HepG2 (cell line): ENCODE measurements around the gene COX18. TPM values are rescaled to one million over a fixed set of nuclear protein-coding genes. Genes with fewer than 3 reads are reported as not detected.

Experiments used
- ATAC-seq: fragments of 200-7000 bp; cut with Tn5 transposase; 3 replicates; pipeline ENCODE4 v1.9.1; 2020; ENCODE audit warnings: mild to moderate bottlenecking, moderate library complexity
- BruUV-seq: library from RNA; stranded (reverse); fragments of 400-500 nt; replicated peaks from 2 replicates; lab custom pipeline; 2021; lab: Mats Ljungman, UMichigan
- CTCF ChIA-PET: fragments of 300-600 bp; formaldehyde crosslinking; extraction: SDS; loops from one replicate; lab custom pipeline; 2021; ENCODE audit warnings: low total read pairs, inconsistent platforms, low intra/inter-chr PET ratio; lab: Yijun Ruan, JAX
- POLR2A ChIA-PET: fragments of 350-600 bp; sonication (Branson Sonifier 250); formaldehyde crosslinking; loops from one replicate; lab custom pipeline; 2020; ENCODE audit warnings: antibody characterized with exemption, inconsistent platforms; lab: Yijun Ruan, JAX
- DNase-seq: peaks from one replicate; pipeline ENCODE4 v3.0.0-alpha.2; 2015; ENCODE audit warnings: low spot score
- FAIRE-seq: peaks from 3 replicates; lab custom pipeline; 2011; peaks lifted over from hg19 to GRCh38; lab: Jason Lieb, UNC
- H2AFZ ChIP-seq: one replicate; pipeline ENCODE4 v1.6.1; 2011; ENCODE audit warnings: low read length, inconsistent platforms
- H3K27ac ChIP-seq: fragments of 300-600 bp; 3 replicates; pipeline ENCODE4 v1.8.0; 2011; ENCODE audit warnings: mixed run types, mild to moderate bottlenecking, mixed read lengths, low read length, inconsistent platforms; ENCODE audit not compliant: insufficient read depth; ENCODE audit errors: extremely low read length
- H3K27me3 ChIP-seq, 2 experiments: fragments of 200-600 bp in 1 of 2; 2 replicates in 1 of 2; 3 replicates in 1 of 2; pipeline versions ENCODE4 v1.6.0 to v1.8.0; 2011; ENCODE audit warnings: low read length in 2 of 2, mild to moderate bottlenecking in 2 of 2, moderate library complexity in 2 of 2, inconsistent platforms in 1 of 2; ENCODE audit not compliant: insufficient read depth in 2 of 2, control insufficient read depth in 1 of 2
- H3K36me3 ChIP-seq, 2 experiments: fragments of 200-600 bp in 1 of 2; replicated peaks in 1 of 2; 2 replicates in 1 of 2; 3 replicates in 1 of 2; pipeline versions ENCODE4 v1.5.1 to v1.8.0; 2011; ENCODE audit warnings: low read length in 2 of 2, inconsistent platforms in 1 of 2; ENCODE audit not compliant: insufficient read depth in 2 of 2, control insufficient read depth in 1 of 2
- H3K4me1 ChIP-seq: 2 replicates; pipeline ENCODE4 v1.5.1; 2012; ENCODE audit warnings: low read length, inconsistent platforms; ENCODE audit not compliant: insufficient read depth
- H3K4me2 ChIP-seq: 2 replicates; pipeline ENCODE4 v1.6.0; 2011; ENCODE audit warnings: low read depth, low read length, inconsistent platforms
- H3K4me3 ChIP-seq, 3 experiments: fragments of 200-600 bp in 1 of 3; sonication (generic), shearing (Covaris generic) in 1 of 3; replicated peaks in 1 of 3; 2 replicates each; pipeline ENCODE4 v1.5.1; 2011 to 2016; ENCODE audit warnings: low read length in 3 of 3, inconsistent platforms in 2 of 3, low read depth in 2 of 3, mild to moderate bottlenecking in 2 of 3, control low read depth in 1 of 3, mixed read lengths in 1 of 3; ENCODE audit not compliant: insufficient read depth in 1 of 3
- H3K79me2 ChIP-seq: one replicate; pipeline ENCODE4 v1.6.1; 2011; ENCODE audit warnings: low read length, inconsistent platforms; ENCODE audit not compliant: insufficient read depth
- H3K9ac ChIP-seq: 2 replicates; pipeline ENCODE4 v1.6.0; 2011; ENCODE audit warnings: mild to moderate bottlenecking, low read depth, low read length, inconsistent platforms; ENCODE audit not compliant: insufficient read depth
- H3K9me3 ChIP-seq: 2 replicates; pipeline ENCODE4 v1.5.1; 2012; ENCODE audit warnings: mild to moderate bottlenecking, low read length
- H4K20me1 ChIP-seq: 2 replicates; pipeline ENCODE4 v1.6.0; 2011; ENCODE audit warnings: inconsistent platforms, mild to moderate bottlenecking, low read length, moderate library complexity; ENCODE audit not compliant: insufficient read depth
- BCL3 ChIP-seq: sonication (generic); formaldehyde crosslinking; IDR thresholded peaks from 2 replicates; pipeline ENCODE4 v1.5.1; 2020; ENCODE audit warnings: mild to moderate bottlenecking, missing genetic modification reagents, moderate library complexity
- GABPB1 ChIP-seq: IDR thresholded peaks from 2 replicates; pipeline ENCODE4 v1.6.1; 2016; ENCODE audit warnings: mild to moderate bottlenecking, missing genetic modification reagents, moderate library complexity, missing compliant biosample characterization
- MED13 ChIP-seq: sonication (generic); formaldehyde crosslinking; IDR thresholded peaks from 2 replicates; pipeline ENCODE4 v1.5.0; 2020; ENCODE audit warnings: missing genetic modification reagents
- PAF1 ChIP-seq: IDR thresholded peaks from 2 replicates; pipeline ENCODE4 v1.6.1; 2016; ENCODE audit warnings: missing genetic modification reagents, missing compliant biosample characterization
- PAXIP1 ChIP-seq: sonication (generic); formaldehyde crosslinking; conservative IDR thresholded peaks from 2 replicates; pipeline ENCODE4 v1.4.0; 2020; ENCODE audit warnings: mild to moderate bottlenecking, missing genetic modification reagents, moderate library complexity
- POGZ ChIP-seq: sonication (generic); formaldehyde crosslinking; IDR thresholded peaks from 2 replicates; pipeline ENCODE4 v1.4.0; 2020; ENCODE audit warnings: mild to moderate bottlenecking, missing genetic modification reagents
- TEF ChIP-seq: sonication (generic); formaldehyde crosslinking; IDR thresholded peaks from 2 replicates; pipeline ENCODE4 v1.5.0; 2020; ENCODE audit warnings: missing genetic modification reagents
- ZFP37 ChIP-seq: sonication (generic); formaldehyde crosslinking; IDR thresholded peaks from 2 replicates; pipeline ENCODE4 v1.4.0; 2020; ENCODE audit warnings: missing genetic modification reagents, borderline replicate concordance
- ZNF225 ChIP-seq: sonication (generic); formaldehyde crosslinking; IDR thresholded peaks from 2 replicates; pipeline ENCODE4 v1.4.0; 2020; ENCODE audit warnings: mild to moderate bottlenecking, missing genetic modification reagents
- ZNF883 ChIP-seq: sonication (generic); formaldehyde crosslinking; IDR thresholded peaks from 2 replicates; pipeline ENCODE4 v1.5.1; 2020; ENCODE audit warnings: mild to moderate bottlenecking, missing genetic modification reagents; ENCODE audit errors: not compliant biosample characterization
- WGBS: methylation state at CpG from one replicate; pipeline ENCODE4 v1.1.6; 2017; ENCODE audit warnings: low lambda C conversion rate; 5-methylcytosine and 5-hydroxymethylcytosine counted together
- in situ Hi-C: cut with HindIII; loops from 2 replicates; pipeline ENCODE4 v1.10.0; 2017; ENCODE audit warnings: low pct_unique_long_range_greater_than_20kb; ENCODE audit not compliant: extremely low pct_ligation_motif_present
- intact Hi-C: fragments of 100-400 bp; cut with micrococcal nuclease; formaldehyde crosslinking; loops from one replicate; pipeline ENCODE4 v1.10.0; 2022; ENCODE audit not compliant: unreplicated experiment
- polyA plus RNA-seq, 8 experiments: library from polyadenylated mRNA; depleted of rRNA in 3 of 8; stranded (reverse) in 7 of 8; unstranded in 1 of 8; fragments of >200 nt; fragmentation: Illumina TruSeq in 4 of 8; extraction: Trizol in 4 of 8; gene quantifications; 2 replicates each; pipeline versions ENCODE4 v1.2.1 to v1.2.3, GENCODE V29; 2011 to 2016; ENCODE audit warnings: low read depth in 4 of 8, missing spikeins in 1 of 8, mixed read lengths in 1 of 8; ENCODE audit not compliant: insufficient read depth in 1 of 8
- total RNA-seq, 5 experiments: library from RNA; depleted of rRNA; stranded (reverse); fragments of >200 nt; fragmentation: Illumina TruSeq; extraction: Trizol; gene quantifications; 2 replicates each; pipeline ENCODE4 v1.2.3, GENCODE V29; 2016; ENCODE audit warnings: low read depth in 1 of 5

Gene COX18
- total and polyA plus RNA-seq, 2 of the 13 experiments (the other 11 are each of a cell fraction or from before 2014, with no cell fraction given), result 8.7 to 21.3 TPM

GRCh38 chr4:73007526-73008100, 61.9 kb downstream of the COX18 start (continued):
- TF ChIP-seq ZNF883 (CRISPR knock-in tag), result no peak
- no peak for TF ChIP-seq BCL3 (CRISPR knock-in tag)

GRCh38 chr4:73006286-73006990, 63.1 kb downstream of the COX18 start:
- TF ChIP-seq PAF1 (CRISPR knock-in tag), result no peak
- TF ChIP-seq PAXIP1, result no peak
- TF ChIP-seq POGZ (CRISPR knock-in tag), result no peak
- no peak for TF ChIP-seq MED13
- TF ChIP-seq TEF, result no peak
- TF ChIP-seq GABPB1 (CRISPR knock-in tag), result no peak
- no peak for TF ChIP-seq ZNF225 (CRISPR knock-in tag)
- no peak for TF ChIP-seq ZFP37 (CRISPR knock-in tag)
- H3K9ac ChIP-seq, result no peak overlapping the region
- BruUV-seq, result no TSS peak

More at GRCh38 chr4:73006286-73006990, 63.1 kb downstream of the COX18 start:
- no peaks in the 10 kb centered on the region for H3K4me1 ChIP-seq
- FAIRE-seq (no peak), DNase-seq (no peak), ATAC-seq (no peak)
- H3K27ac ChIP-seq, result no peak overlapping the region
- POLR2A ChIA-PET, result no interaction called here
- intact Hi-C loops, result no loop called here
- WGBS, result 1% methylated on average over 6 of the region's 6 CpGs
- no peak overlapping the region for H3K4me2 ChIP-seq
- no peak overlapping the region for H2AFZ ChIP-seq
- CTCF ChIA-PET, result no interaction called here
- no peaks in the 10 kb centered on the region for H3K36me3 ChIP-seq
- H3K27me3 ChIP-seq, result 0 out of 5 replicates have a peak, but pooled peaks cover 0 to under 1% of the 10 kb centered on the region in 2 experiments
- in situ Hi-C loops, result loop anchor here (25.0 kb wide), 1 partner anchor 694 kb away; no protein-coding TSS in a partner anchor
- no peaks in the 10 kb centered on the region for H4K20me1 ChIP-seq
- no peak overlapping the region for H3K4me3 ChIP-seq
- H3K9me3 ChIP-seq, result no peaks in the 10 kb centered on the region
- no peaks in the 10 kb centered on the region for H3K79me2 ChIP-seq
